GM19099 (cell line): Measurements from ENCODE around the gene RBM11.

ENCODE experiments used
- POLR2A ChIP-seq: IDR thresholded peaks from 3 replicates; pipeline ENCODE4 v1.6.1; 2011; ENCODE audit warnings: low read depth; ENCODE audit not compliant: insufficient read length; ENCODE audit errors: extremely low read depth

RBM11 gene, protein sequence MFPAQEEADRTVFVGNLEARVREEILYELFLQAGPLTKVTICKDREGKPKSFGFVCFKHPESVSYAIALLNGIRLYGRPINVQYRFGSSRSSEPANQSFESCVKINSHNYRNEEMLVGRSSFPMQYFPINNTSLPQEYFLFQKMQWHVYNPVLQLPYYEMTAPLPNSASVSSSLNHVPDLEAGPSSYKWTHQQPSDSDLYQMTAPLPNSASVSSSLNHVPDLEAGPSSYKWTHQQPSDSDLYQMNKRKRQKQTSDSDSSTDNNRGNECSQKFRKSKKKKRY

DNA sequence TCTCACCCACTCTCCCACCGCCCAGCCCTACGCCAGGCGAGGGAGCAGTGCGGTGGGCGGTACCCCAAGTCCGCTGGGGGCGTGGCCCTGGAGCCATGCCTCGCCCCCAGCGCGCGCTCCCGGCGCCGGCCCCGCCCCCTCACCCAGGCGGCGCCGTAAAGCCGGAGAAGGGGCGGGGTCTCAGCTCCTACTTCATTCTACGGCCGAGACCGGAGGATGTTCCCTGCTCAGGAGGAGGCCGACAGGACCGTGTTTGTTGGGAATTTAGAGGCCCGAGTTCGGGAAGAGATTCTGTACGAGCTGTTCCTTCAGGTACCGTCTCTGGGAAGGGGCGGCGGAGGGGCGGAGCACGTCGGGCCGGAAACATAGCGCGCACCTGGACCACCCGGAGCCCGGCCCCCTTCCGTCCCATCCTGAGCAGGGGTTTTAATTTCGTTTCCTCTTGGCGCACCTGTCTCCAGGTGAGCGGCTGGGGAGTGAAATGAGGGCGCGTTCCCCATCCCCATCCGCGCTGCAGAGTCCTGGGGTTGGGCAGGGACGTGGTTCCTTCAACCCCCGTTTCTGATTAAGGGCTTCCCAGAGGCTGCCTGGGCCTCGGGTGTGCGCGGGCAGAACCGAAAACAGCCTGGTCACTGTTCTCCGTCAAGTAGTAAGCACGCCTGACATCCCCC, at the start of gene RBM11:
TSS of gene RBM11 (plus strand) at position 187 of the 671 bp plus-strand sequence. CDS start at position 217, 30 bp downstream.
- TF ChIP-seq POLR2A, result no peak

DNA sequence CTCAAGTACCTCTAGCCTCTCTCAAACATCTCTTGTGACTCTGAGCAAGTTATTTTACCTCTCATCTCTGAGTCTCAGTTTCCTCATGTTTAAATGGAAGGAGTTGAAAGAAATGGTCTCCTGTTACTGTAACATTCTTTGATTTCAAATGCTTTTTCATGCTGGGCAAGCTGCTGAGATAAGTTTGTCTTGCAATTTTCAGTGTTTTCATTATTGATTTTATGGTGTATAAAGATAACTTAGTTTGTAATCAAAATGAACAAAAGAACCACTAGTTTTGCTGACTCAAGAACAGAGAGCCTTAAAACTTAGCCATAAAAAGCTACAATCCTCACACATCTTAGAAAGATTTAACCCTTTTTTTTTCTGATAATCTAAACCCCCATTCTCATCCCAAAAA, 9.7 kb upstream of the RBM11 start:
- TF ChIP-seq POLR2A, result no peak

DNA sequence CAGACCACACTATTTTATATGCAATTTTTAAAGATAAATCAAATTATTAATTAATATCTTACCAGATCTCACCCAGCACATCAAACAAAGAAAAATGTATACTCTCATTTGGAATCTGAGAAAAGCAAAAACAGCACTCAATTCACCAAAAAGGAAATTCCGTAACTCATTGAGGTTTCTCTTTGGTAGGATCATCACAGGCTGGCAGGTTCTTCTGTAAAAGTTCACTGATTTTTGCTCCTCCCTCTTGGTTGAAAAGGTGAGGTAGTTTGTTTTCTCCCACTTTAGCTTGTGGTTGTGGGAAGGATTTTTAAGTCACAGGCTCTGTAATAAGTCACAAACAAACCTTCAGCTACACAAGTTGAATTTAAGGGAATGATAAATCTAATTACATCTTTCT, 5.2 kb upstream of the RBM11 start, which contains the start of gene LIPI:
TSS of gene LIPI (minus strand) at position 218 of the 400 bp plus-strand sequence. CDS start at position 108, 110 bp downstream.
- TF ChIP-seq POLR2A, result no peak

DNA sequence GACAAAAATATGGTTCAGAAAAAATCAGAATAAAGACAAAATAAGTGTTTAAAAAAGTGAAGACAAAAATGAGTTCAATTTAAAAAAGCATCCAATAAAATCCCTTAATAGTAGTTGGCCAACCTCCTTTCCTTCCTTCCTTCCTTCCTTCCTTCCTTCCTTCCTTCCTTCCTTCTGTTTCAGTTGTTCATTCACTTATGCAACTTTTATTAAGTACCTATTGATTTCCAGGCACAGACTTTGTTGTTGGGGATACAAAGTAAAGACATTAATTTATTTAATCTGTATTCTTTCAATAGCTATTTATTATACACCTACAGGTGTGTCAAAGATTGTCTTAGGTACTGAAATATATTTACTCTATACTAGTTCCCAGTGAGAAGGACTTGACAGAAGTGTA, 2.8 kb upstream of the RBM11 start:
- no peak for TF ChIP-seq POLR2A

DNA sequence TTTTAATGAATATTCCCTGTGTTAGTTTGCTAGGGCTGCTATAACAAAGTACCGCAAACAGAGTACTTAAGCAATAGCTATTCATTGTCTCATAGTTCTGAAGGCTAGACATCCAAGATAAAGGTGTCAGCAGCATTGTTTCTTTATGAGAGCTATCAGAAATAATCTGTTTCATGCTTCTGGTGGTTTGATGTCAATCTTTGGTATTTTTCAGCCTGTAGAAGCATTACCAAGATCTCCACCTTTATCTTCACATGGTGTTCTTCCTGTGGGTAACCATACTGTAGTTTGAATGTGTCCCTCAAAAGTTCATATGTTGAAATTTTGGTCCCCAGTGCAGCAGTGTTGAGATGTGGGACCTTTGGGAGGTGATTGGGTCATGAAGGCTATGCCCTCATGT, 7.4 kb downstream of the RBM11 start:
- TF ChIP-seq POLR2A, result no peak

DNA sequence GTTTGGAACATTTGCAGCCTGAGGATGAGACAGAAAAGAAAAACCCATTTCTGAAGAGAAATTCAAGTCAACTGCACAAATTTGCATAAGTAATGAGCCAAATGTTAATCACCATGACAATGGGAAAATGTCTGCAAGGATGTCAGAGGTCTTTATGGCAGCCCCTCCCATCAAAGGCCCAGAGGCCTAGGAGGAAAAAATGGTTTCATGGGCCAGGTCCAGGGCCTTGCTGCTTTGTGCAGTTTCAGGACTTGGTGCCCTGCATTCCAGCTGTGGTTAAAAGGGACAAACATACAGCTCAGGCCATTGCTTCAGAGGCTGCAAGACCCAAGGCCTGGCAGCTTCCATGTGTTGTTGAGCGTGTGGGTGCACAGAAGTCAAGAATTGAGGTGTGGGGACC, 13.4 kb downstream of the RBM11 start:
- TF ChIP-seq POLR2A, result no peak

DNA sequence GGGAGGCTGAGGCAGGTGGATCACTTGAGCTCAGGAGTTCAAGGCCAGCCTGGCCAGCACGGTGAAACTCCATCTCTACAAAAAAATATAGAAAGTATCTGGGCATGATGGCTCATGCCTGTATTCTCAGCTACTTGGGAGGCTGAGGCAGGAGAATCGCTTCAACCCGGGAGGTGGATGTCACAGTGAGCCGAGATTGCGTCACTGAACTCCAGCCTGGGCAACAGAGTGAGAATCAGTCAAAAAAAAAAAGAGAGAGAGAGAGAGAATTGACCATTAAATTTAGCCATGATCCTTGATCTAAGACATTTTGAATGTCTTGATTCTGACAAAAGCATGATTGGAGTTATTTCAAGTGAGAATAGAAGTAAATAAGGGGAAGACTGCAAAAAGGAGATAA, 19.1 kb downstream of the RBM11 start:
- TF ChIP-seq POLR2A, result no peak

DNA sequence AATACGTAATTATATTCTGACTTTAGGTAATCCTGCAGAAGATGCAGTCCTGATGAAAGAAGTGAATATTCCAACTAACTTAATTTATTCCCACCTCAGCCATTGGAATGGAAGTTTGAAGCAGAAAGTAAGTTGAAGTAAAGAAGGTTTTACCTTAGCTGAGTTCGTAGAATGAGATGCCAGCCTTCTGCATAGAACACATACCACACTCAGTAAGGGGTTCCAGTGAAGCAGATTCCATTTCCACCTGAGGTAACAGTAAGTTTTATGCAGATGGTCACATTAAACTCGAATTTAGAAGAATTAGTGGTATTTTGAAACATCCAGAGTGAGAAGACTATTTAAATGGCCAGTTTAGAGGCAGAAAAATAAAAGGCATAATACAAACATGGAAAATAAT, 20.2 kb downstream of the RBM11 start:
- no peak for TF ChIP-seq POLR2A

DNA sequence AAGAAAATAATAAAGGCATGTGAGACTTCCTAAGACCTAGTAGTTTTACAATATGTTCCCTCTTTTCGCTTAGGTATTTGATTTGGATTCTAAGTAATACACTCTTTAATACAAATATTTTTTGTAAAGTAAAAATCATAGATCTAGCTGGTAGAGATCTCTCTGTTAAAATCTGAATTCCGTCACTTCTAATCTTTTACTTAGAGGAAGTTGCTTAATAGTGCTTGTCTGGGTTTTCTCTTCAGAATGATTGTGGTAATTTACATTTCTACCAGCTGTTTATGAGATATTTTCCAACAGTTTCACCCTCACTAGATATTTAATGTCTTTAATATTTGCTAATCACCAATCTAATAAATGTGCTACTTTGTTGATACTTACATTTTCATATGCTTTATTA, 23.3 kb downstream of the RBM11 start:
- TF ChIP-seq POLR2A, result no peak

DNA sequence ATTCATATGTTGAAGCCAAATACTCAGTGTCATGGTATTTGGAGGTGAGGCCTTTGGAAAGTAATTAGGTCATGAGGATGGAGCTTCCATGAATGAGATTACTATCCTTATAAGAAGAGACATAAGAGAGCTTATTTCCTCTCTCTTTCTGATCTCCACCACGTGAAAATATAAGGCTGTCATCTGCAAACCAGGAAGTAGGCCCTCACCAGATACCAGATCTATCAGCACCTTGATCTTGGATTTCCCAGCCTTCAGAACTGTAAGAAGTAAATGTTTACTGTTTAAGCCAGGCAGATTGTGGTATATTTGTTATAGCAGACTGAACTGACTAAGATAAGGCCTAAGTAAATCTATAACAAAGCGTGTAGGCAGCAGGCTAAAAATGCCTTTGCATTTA, 25.3 kb downstream of the RBM11 start:
- TF ChIP-seq POLR2A, result no peak

DNA sequence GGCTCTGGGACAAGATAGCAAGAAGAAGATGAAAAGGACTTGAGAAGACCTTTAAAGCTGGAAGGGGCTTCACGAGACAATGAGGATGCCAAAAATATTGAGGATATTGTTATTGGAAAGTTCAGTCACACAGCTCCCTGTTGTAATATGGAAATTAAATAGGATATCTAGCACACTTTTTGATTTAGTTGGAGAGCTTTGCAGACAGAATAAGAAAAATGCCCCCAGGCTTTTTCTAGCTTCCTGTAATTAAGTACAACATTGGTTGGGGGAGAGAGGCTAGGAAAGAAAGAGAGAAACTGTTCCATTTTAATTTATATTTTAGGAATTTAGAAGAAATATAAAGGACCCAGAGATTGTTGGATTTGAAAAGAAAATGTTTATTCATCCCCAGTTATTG, 27.5 kb downstream of the RBM11 start:
- TF ChIP-seq POLR2A, result no peak

DNA sequence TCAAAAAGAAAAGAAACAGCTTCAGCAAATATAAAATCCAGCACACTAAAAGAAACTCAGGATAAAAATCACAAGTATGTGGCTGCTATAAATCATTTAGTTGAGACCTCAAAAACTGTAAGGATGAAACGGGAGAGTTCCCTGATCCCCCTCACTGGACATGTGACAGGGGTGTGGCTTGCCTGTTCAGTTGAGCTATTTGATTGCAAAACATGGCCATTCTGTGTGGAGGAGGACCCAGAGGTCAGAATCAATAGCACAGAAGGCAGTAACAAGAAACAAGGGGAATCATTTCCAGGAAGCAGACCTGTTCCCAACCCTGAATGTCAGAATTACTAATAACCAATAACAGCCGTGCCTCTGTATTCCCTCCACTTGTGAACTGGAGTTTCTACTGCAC, 27.9 kb downstream of the RBM11 start:
- no peak for TF ChIP-seq POLR2A

DNA sequence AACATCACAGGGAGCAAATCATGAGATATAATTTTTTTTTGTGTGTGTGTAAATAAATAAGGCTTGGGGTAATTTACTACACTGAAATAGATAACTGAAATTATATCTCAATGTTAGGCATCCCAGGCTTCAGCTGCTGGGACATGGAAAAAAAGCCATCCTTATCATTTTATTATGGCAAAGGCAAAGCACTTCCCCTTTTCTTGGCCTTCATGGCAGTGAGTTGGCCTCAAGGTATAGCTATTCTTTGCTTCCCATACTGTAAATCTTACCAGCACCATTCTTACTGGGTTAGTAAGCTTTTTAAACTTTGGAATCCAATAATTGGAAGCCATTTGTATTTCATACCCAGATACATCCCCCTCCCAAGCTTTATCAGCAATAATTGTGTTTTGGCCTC, 29.0 kb downstream of the RBM11 start:
- TF ChIP-seq POLR2A, result no peak

DNA sequence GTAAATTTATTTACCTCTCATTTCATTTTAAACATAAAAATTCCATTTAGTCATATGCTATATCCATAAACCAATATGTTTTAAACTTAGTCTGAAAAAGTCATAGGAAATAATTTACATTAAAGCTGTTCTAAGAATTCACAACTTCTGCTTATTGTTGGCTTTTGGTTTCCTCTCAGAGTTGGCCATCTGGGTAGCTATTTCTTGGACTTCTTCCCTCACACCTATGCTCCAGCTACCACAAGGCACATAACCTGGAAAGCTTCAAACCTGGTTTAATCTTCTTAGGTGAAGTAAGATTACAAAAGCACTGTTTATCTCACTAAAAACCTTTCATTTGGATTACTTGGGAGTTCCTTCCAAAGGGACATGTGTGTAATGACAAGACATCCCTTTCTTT, 29.8 kb downstream of the RBM11 start:
- TF ChIP-seq POLR2A, result no peak

DNA sequence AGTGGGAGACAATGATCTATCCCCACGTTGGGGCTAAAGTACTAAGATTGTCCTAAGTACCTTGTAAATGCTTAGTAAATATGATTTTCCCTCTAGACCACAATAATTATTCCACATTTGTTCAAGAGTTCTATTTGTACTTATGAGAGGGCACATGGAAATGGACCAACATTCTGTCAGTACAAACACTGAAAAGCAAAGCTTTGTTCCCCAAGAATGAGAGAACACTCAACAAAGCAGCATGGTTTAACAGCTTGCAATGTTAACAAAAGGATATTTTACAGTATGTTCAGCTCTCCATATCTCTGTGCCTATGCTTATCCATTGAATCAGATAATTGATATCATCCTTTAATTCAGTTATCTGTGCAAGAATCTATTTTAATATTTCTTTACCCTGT, 35.4 kb downstream of the RBM11 start:
- no peak for TF ChIP-seq POLR2A

DNA sequence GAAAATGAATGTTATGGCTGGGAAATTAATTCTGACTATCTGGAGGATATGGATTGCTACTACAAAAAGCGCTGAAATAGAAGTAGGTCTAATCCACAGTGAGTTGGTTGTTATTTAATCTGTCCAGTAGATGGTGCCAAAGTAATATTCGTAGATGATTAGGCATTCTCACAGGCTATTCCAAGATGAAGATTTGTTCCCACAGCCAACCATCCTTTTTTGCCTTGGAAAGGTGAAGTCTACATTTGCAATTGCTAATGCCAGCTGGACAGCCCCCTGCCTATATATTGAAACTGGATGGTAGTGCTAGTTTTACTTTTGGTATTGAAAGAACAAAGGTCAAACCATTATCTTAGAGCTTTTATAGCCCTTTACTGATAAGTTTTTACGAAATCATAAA, 43.8 kb downstream of the RBM11 start:
- TF ChIP-seq POLR2A, result no peak
